Trophoblast cell (in vitro differentiated cells and primary cell): ENCODE results near the gene JPH4.
"Not testable (repeated sequence)": the region's sequence is repeated elsewhere in the genome, so short reads cannot be mapped to it uniquely, and the experiment has no call there.

Experiments used
- DNase-seq, 2 donors: peaks; one replicate each; pipeline ENCODE4 v3.0.0-alpha.2; 2016
- H2AFZ ChIP-seq: 2 replicates; pipeline ENCODE4 v1.6.1; 2013; ENCODE audit warnings: low read length, moderate library complexity, mild to moderate bottlenecking; ENCODE audit not compliant: insufficient read depth, poor library complexity
- H2AK5ac ChIP-seq: 2 replicates; pipeline ENCODE4 v1.6.1; 2013; ENCODE audit warnings: mild to moderate bottlenecking, low read length
- H2BK120ac ChIP-seq: 2 replicates; pipeline ENCODE4 v1.6.1; 2013; ENCODE audit warnings: low read length, mild to moderate bottlenecking, moderate library complexity; ENCODE audit not compliant: insufficient read depth, poor library complexity
- H2BK12ac ChIP-seq: 2 replicates; pipeline ENCODE4 v1.6.1; 2013; ENCODE audit warnings: mild to moderate bottlenecking, low read length, moderate library complexity
- H2BK5ac ChIP-seq: 2 replicates; pipeline ENCODE4 v1.6.1; 2013; ENCODE audit warnings: low read length, low read depth, moderate library complexity, mild to moderate bottlenecking; ENCODE audit not compliant: poor library complexity
- H3K14ac ChIP-seq: 2 replicates; pipeline ENCODE4 v1.6.1; 2013; ENCODE audit warnings: mild to moderate bottlenecking, low read length
- H3K18ac ChIP-seq: 2 replicates; pipeline ENCODE4 v1.6.1; 2013; ENCODE audit warnings: mild to moderate bottlenecking, low read length
- H3K23ac ChIP-seq: 2 replicates; pipeline ENCODE4 v1.6.1; 2013; ENCODE audit warnings: low read length
- H3K27ac ChIP-seq: 2 replicates; pipeline ENCODE4 v1.5.1; 2013; ENCODE audit warnings: low read depth, mild to moderate bottlenecking, inconsistent platforms, low read length, moderate library complexity
- H3K27me3 ChIP-seq: 2 replicates; pipeline ENCODE4 v1.6.1; 2013; ENCODE audit warnings: inconsistent platforms, mild to moderate bottlenecking, low read length, moderate library complexity; ENCODE audit not compliant: insufficient read depth
- H3K36me3 ChIP-seq, 2 experiments: 1 replicate in 1 of 2; 2 replicates in 1 of 2; pipeline ENCODE4 v1.6.1; 2013; ENCODE audit warnings: low read length in 2 of 2, mild to moderate bottlenecking in 2 of 2, moderate library complexity in 1 of 2; ENCODE audit not compliant: insufficient read depth in 2 of 2, control insufficient read depth in 1 of 2
- H3K4ac ChIP-seq: 2 replicates; pipeline ENCODE4 v1.6.1; 2013; ENCODE audit warnings: low read depth, mild to moderate bottlenecking, low read length, moderate library complexity
- H3K4me1 ChIP-seq, 2 experiments: 1 replicate in 1 of 2; 2 replicates in 1 of 2; pipeline ENCODE4 v1.6.1; 2013; ENCODE audit warnings: low read length in 2 of 2, mild to moderate bottlenecking in 2 of 2, moderate library complexity in 1 of 2; ENCODE audit not compliant: insufficient read depth in 2 of 2, control insufficient read depth in 1 of 2
- H3K4me2 ChIP-seq: 2 replicates; pipeline ENCODE4 v1.6.1; 2013; ENCODE audit warnings: inconsistent platforms, mild to moderate bottlenecking, low read length, moderate library complexity
- H3K4me3 ChIP-seq: 2 replicates; pipeline ENCODE4 v1.5.1; 2013; ENCODE audit warnings: mild to moderate bottlenecking, low read depth, low read length, inconsistent platforms
- H3K79me1 ChIP-seq: one replicate; pipeline ENCODE4 v1.6.1; 2013; ENCODE audit warnings: low read length
- H3K79me2 ChIP-seq: 2 replicates; pipeline ENCODE4 v1.6.1; 2013; ENCODE audit warnings: low read length, mild to moderate bottlenecking; ENCODE audit not compliant: control insufficient read depth, insufficient read depth, poor library complexity
- H3K9ac ChIP-seq: 2 replicates; pipeline ENCODE4 v1.6.1; 2013; ENCODE audit warnings: mild to moderate bottlenecking, low read length
- H3K9me3 ChIP-seq: 2 replicates; pipeline ENCODE4 v1.6.1; 2013; ENCODE audit warnings: low read depth, mild to moderate bottlenecking, control low read depth, inconsistent platforms, low read length; ENCODE audit not compliant: insufficient read depth
- H4K12ac ChIP-seq: 2 replicates; pipeline ENCODE4 v1.6.1; 2013; ENCODE audit warnings: low read depth, mild to moderate bottlenecking, low read length, moderate library complexity
- H4K8ac ChIP-seq: 2 replicates; pipeline ENCODE4 v1.6.1; 2013; ENCODE audit warnings: low read depth, mild to moderate bottlenecking, low read length, moderate library complexity
- H4K91ac ChIP-seq: one replicate; pipeline ENCODE4 v1.6.1; 2013; ENCODE audit warnings: low read depth, mild to moderate bottlenecking, low read length, moderate library complexity
- WGBS: extraction: QIAGEN DNeasy Blood & Tissue Kit; methylation state at CpG from one replicate; pipeline ENCODE4 v1.1.7; 2013; ENCODE audit warnings: missing lambda C conversion rate; ENCODE audit not compliant: insufficient read length, insufficient coverage; ENCODE audit errors: extremely low coverage; 5-methylcytosine and 5-hydroxymethylcytosine counted together

JPH4 gene

DNA sequence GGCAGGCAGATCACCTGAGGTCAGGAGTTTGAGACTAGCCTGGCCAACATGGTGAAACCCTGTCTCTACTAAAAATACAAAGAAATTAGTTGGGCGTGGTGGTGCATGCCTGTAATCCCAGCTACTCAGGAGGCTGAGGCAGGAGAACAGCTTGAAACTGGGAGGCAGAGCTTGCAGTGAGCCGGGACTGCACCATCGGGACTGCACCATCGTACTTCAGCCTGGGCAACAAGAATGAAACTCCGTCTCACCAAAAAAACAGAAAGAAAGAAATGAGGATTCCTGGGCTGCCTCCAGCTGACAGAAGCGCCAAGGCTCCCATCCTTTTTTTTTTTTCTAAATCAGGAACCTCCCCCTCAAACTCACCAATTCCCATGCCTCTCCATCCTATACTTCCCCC lies 41.7 kb downstream of the JPH4 start:
- not testable (repeated sequence) for H3K9ac ChIP-seq, H2BK12ac ChIP-seq, H3K23ac ChIP-seq, H2BK120ac ChIP-seq, H3K79me2 ChIP-seq, H2AK5ac ChIP-seq, H3K4ac ChIP-seq, H3K36me3 ChIP-seq, H2BK5ac ChIP-seq, H4K8ac ChIP-seq, H3K27me3 ChIP-seq, DNase-seq, H3K4me2 ChIP-seq, H3K4me3 ChIP-seq, H2AFZ ChIP-seq, H3K27ac ChIP-seq, H4K91ac ChIP-seq, H4K12ac ChIP-seq, H3K9me3 ChIP-seq, H3K4me1 ChIP-seq, H3K18ac ChIP-seq, H3K79me1 ChIP-seq, H3K14ac ChIP-seq
- no CpG with 5 or more reads among the region's 6 CpGs for WGBS

DNA sequence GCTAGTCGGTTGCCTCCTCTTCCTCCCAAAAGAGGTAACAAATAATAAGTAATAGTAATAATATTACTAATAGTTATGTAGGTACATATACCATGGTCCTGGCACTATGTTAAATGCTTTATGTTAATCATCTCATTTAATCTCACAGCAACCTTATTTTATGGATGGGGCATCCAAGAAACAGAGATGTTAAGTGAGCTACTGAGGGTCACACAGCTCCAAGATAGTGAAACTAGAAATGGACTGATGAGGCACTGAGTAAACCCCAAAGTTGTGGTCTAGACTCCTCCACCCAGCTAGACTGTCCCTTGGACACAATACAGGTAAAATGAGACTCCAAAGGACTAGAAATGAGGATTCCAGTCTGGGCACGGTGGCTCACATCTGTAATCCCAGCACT lies 42.1 kb downstream of the JPH4 start:
- H2AFZ ChIP-seq: no peak overlapping the region
- DNase-seq: no peak
- no peak overlapping the region for H3K4ac ChIP-seq
- H3K18ac ChIP-seq: no peak overlapping the region
- H3K9ac ChIP-seq: no peak overlapping the region
- H3K4me2 ChIP-seq: no peak overlapping the region
- no peaks in the 10 kb centered on the region for H3K36me3 ChIP-seq
- H4K12ac ChIP-seq: no peak overlapping the region
- no peak overlapping the region for H4K91ac ChIP-seq
- H3K27ac ChIP-seq: no peak overlapping the region
- no CpG with 5 or more reads among the region's 2 CpGs for WGBS
- no peaks in the 10 kb centered on the region for H3K79me2 ChIP-seq
- H3K4me1 ChIP-seq: no peaks in the 10 kb centered on the region
- H2BK120ac ChIP-seq: no peak overlapping the region
- no peak overlapping the region for H3K23ac ChIP-seq
- no peak overlapping the region for H3K4me3 ChIP-seq
- no peak overlapping the region for H2AK5ac ChIP-seq
- no peak overlapping the region for H2BK5ac ChIP-seq
- H3K9me3 ChIP-seq: no peaks in the 10 kb centered on the region
- no peak overlapping the region for H4K8ac ChIP-seq
- H3K27me3 ChIP-seq: no peaks in the 10 kb centered on the region
- no peaks in the 10 kb centered on the region for H3K79me1 ChIP-seq
- H2BK12ac ChIP-seq: no peak overlapping the region
- H3K14ac ChIP-seq: no peak overlapping the region

DNA sequence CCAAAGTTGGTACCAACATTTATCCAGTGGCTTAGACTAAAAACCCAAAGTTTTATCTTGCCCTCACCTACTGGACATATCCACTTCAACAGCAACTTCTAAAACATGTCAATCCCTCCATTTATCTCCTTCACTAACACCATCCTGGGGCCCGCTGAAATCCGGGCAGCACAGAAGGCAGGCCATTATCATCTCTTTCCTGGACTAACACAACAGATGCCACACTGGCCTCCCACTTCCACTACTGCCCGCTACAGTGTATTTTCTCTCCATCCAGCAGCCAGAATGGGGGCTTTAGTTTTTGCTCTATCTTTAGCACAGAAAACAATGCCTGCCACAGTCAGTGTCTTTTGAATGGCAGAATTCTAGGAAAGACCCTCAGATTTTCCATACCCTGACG lies 42.6 kb downstream of the JPH4 start:
- Histone ChIP-seq H4K91ac (no peak overlapping the region), H2AK5ac (no peak overlapping the region), H3K4ac (no peak overlapping the region), H3K4me3 (no peak overlapping the region), H3K4me2 (no peak overlapping the region), H3K4me1 (no peaks in the 10 kb centered on the region), H2AFZ (no peak overlapping the region), H2BK12ac (no peak overlapping the region), H2BK5ac (no peak overlapping the region), H3K18ac (no peak overlapping the region), H3K79me1 (no peaks in the 10 kb centered on the region), H3K79me2 (no peaks in the 10 kb centered on the region), H4K12ac (no peak overlapping the region), H4K8ac (no peak overlapping the region), H3K36me3 (no peaks in the 10 kb centered on the region), H3K9ac (no peak overlapping the region), H2BK120ac (no peak overlapping the region), H3K27ac (no peak overlapping the region), H3K14ac (no peak overlapping the region), H3K27me3 (no peaks in the 10 kb centered on the region), H3K23ac (no peak overlapping the region), H3K9me3 (no peaks in the 10 kb centered on the region)
- no peak for DNase-seq
- WGBS: no CpG with 5 or more reads among the region's 4 CpGs

GRCh38 chr14:23533652-23534435 lies 44.7 kb downstream of the JPH4 start:
- Histone ChIP-seq H2AK5ac (no peak overlapping the region), H3K79me2 (no peaks in the 10 kb centered on the region), H3K4me1 (no peaks in the 10 kb centered on the region), H2AFZ (no peak overlapping the region), H3K36me3 (no peaks in the 10 kb centered on the region), H3K18ac (no peak overlapping the region), H3K4me2 (no peak overlapping the region), H3K9me3 (no peaks in the 10 kb centered on the region), H3K27ac (no peak overlapping the region), H3K9ac (no peak overlapping the region), H4K8ac (no peak overlapping the region), H2BK5ac (no peak overlapping the region), H3K4ac (no peak overlapping the region), H2BK12ac (no peak overlapping the region), H3K27me3 (no peaks in the 10 kb centered on the region), H4K91ac (no peak overlapping the region), H3K23ac (no peak overlapping the region), H2BK120ac (no peak overlapping the region), H3K79me1 (no peaks in the 10 kb centered on the region), H4K12ac (no peak overlapping the region), H3K4me3 (no peak overlapping the region), H3K14ac (no peak overlapping the region)
- no peak for DNase-seq
- no CpG with 5 or more reads among the region's 16 CpGs for WGBS
